ENCODE results near the gene CACHD1. TPM values are rescaled to one million over a fixed set of nuclear protein-coding genes. Genes with fewer than 3 reads are reported as not detected.

The CACHD1 gene
- total RNA-seq, 1 donor from 2014 or later, result 4.3 TPM

- H3K9me3 ChIP-seq, result peaks cover 10 to 19% of the 10 kb centered on the region in 2 donors
- no peak for TF ChIP-seq CTCF (IDR thresholded peaks at IDR 0.05)
- intact Hi-C loops (cut with DNase I), result no loop called here
These were observed 92.1 kb downstream of the CACHD1 start for GRCh38 chr1:64561993-64562392.

GRCh38 chr1:64563958-64564565, 94.1 kb downstream of the CACHD1 start:
- Histone ChIP-seq H3K4me3 (no peak overlapping the region), H3K36me3 (no peaks in the 10 kb centered on the region), H3K4me1 (no peaks in the 10 kb centered on the region), H3K27me3 (no peaks in the 10 kb centered on the region), H3K9me3 (peaks cover 10 to 19% of the 10 kb centered on the region in 2 donors), H3K27ac (no peak overlapping the region)
- no peak for TF ChIP-seq CTCF (IDR thresholded peaks at IDR 0.05)
- no peak for DNase-seq (ENCODE audit: low spot score in 2 of 2)
- intact Hi-C loops (cut with DNase I), result no loop called here

More at GRCh38 chr1:64561993-64562392, 92.1 kb downstream of the CACHD1 start:
- Histone ChIP-seq H3K27ac (no peak overlapping the region), H3K4me3 (no peak overlapping the region), H3K27me3 (no peaks in the 10 kb centered on the region), H3K36me3 (peaks cover 0 to 7% of the 10 kb centered on the region in 2 donors), H3K4me1 (no peaks in the 10 kb centered on the region)
- DNase-seq (ENCODE audit: low spot score in 2 of 2), result no peak

GRCh38 chr1:64564891-64565290, 95.0 kb downstream of the CACHD1 start:
- Histone ChIP-seq H3K4me3 (no peak overlapping the region), H3K4me1 (no peaks in the 10 kb centered on the region), H3K27me3 (no peaks in the 10 kb centered on the region), H3K36me3 (no peaks in the 10 kb centered on the region), H3K9me3 (peaks cover 10 to 19% of the 10 kb centered on the region in 2 donors), H3K27ac (no peak overlapping the region)
- DNase-seq (ENCODE audit: low spot score in 2 of 2), result no peak
- intact Hi-C loops (cut with DNase I), result no loop called here
- no peak for TF ChIP-seq CTCF (IDR thresholded peaks at IDR 0.05)

GRCh38 chr1:64567426-64568170, 97.7 kb downstream of the CACHD1 start:
- Histone ChIP-seq H3K4me3 (no peak overlapping the region), H3K27me3 (no peaks in the 10 kb centered on the region), H3K9me3 (peaks cover 8 to 10% of the 10 kb centered on the region in 2 donors), H3K27ac (no peak overlapping the region), H3K36me3 (no peaks in the 10 kb centered on the region), H3K4me1 (no peaks in the 10 kb centered on the region)
- intact Hi-C loops (cut with DNase I), result no loop called here
- no peak for TF ChIP-seq CTCF (IDR thresholded peaks at IDR 0.05)
- no peak for DNase-seq (ENCODE audit: low spot score in 2 of 2)

- H3K36me3 ChIP-seq, result no peaks in the 10 kb centered on the region
- DNase-seq (ENCODE audit: low spot score in 2 of 2), result no peak
- no peak for TF ChIP-seq CTCF (IDR thresholded peaks at IDR 0.05)
- H3K9me3 ChIP-seq, result peaks cover 3 to 5% of the 10 kb centered on the region in 2 donors
- no peaks in the 10 kb centered on the region for H3K4me1 ChIP-seq
- H3K27ac ChIP-seq, result no peak overlapping the region
- intact Hi-C loops (cut with DNase I), result no loop called here
- no peaks in the 10 kb centered on the region for H3K27me3 ChIP-seq
- no peak overlapping the region for H3K4me3 ChIP-seq
These were observed 98.2 kb downstream of the CACHD1 start for GRCh38 chr1:64568171-64568450.

All from ascending aorta (tissue), 2 donors.